HG03521 (cell line): ENCODE measurements around the gene FHOD3.
"Not testable (repeated sequence)": the region's sequence is repeated elsewhere in the genome, so short reads cannot be mapped to it uniquely, and the experiment has no call there.

ENCODE experiments used
- ATAC-seq: cut with Tn5 transposase; IDR thresholded peaks from one replicate; pipeline ENCODE4 v1.9.1; 2021; ENCODE audit warnings: mild to moderate bottlenecking, moderate library complexity; ENCODE audit not compliant: unreplicated experiment

The FHOD3 gene

DNA sequence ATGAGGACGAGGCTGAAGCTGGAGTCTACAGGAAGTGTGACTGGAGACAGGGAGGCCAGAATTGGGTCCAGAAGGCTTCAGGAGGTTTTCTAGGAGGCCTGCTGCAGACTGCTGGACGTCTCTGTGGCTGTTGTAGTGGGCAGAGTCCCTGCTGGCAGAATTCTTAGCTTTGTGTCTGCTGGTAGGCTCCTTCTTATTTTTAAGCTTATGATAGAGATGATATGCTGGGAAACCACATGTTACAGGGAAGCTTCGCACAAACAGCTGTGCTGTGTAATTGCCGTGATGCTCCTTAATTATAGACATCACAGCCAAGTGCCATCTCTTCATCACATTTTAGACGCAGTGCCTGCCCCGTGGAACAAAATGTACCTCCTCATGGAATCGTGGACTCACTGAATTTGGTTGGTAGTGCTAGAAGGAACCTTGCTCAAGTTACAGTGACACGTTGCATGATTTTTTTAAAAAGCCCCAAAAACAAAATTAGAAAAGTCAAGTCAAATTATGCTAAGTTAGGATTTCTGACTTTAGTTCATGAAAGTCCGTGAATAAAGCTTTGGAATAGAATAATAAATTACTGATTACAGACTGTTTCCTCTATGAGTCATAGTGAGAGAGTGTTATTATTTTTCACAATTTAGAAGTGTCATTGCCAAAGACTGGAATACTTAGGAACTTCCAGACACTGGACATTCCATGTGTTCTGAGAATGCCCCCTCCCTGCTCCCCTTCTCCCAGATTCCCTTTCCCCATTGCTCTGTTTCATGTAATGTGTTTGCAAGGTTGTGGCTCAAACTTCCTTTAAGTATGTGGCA, 144.1 kb downstream of the FHOD3 start:
- no peak for ATAC-seq

DNA sequence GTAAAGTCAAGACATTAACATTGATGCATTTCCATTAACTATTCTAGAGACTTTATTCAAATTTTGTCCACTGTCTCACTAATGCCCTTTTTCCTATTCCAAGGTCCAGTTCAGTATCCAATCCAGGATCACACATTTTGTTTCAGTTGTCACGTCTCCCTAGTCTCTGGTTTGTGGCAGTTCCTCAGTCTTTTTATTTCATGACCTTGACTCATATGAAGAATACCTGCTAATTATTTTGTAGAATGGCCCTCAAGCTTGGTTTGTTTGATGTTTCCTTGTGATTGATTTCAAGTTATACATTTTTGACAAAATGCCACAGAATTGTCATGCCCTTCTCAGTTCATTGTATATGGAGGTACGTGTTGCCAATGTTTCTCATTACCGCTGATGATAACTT, 145.2 kb downstream of the FHOD3 start:
- no peak for ATAC-seq

DNA sequence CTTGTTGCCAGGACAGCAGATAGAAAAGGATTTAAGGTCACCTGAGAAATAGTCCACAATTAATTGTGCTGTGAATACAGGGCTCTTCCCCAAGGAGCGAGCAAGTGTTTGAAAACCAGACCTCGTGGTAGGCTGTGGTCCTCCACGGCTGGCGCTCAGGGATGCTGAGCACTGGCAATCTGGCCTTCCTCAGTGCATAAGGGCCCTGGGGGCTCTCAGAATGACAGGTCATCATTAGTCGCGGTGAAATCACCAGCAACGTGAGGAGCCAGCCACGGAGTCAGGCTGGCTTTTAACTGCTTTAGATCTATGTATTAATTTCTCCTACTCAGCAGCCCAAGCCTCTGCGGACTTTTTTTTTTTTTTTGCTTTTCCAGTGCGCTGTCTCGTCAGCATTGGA, 148.5 kb downstream of the FHOD3 start:
- no peak for ATAC-seq

DNA sequence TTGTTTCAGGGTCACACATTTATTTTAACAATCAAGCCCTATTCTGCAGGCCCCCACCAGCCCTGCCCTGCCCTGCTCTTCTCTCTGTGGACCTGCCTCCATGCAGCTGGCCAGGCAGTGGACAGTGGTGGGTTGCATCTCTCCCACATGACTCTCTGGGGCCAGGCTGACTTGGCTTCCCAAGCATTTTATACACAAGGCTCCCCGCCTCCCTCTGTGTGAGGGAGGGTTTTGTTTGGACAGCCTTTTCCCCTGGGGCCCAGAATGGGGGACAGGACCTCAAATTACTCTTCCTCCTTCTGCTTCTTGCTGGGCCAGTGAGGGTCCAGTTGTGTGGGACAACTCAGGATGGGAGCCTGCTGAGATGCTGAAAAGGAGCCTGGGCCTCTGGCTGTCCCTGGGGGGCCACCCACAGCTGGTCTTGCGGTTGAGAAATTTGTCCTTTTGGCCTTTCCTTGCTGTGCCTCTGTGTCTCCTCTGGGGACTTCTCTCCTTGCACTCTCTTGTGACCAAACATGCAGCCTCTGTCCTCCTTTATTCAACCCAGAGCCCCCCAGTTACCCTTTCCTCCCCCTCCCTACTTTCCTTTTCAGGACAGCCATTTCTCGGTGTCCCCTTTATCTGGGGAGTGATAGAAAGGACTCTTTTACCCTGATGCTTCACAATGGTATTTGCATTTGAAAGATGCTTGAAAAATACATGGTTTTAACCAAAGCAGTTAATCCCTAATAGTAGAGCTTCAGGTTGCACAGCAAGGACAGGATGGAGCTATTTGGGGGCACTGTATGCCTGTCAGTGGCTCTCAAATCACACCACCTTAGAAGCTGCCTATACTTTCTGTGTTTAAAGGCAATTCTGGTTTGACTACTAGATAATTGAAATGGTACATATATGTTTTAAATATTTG, 151.1 kb downstream of the FHOD3 start:
- ATAC-seq, result no peak

GRCh38 chr18:36449451-36449850, 151.9 kb downstream of the FHOD3 start:
- no peak for ATAC-seq

DNA sequence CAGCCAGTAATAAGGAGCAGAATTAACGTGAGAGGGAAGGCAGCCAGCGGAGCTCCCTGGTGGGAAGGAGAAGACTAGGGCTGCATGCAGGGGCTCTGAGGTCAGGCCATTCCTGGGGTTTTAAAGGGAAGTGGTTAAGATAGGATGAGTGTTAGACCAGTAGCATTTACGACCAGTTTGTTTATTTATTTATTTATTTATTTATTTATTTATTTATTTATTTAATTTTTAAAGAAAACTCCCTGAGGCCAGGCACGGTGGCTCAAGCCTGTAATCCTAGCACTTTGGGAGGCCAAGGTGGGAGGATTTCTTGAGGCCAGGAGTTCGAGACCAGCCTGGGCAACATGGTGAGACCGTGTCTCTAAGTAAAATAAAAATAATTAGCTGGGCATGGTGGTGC, 152.8 kb downstream of the FHOD3 start:
- ATAC-seq, result no peak

DNA sequence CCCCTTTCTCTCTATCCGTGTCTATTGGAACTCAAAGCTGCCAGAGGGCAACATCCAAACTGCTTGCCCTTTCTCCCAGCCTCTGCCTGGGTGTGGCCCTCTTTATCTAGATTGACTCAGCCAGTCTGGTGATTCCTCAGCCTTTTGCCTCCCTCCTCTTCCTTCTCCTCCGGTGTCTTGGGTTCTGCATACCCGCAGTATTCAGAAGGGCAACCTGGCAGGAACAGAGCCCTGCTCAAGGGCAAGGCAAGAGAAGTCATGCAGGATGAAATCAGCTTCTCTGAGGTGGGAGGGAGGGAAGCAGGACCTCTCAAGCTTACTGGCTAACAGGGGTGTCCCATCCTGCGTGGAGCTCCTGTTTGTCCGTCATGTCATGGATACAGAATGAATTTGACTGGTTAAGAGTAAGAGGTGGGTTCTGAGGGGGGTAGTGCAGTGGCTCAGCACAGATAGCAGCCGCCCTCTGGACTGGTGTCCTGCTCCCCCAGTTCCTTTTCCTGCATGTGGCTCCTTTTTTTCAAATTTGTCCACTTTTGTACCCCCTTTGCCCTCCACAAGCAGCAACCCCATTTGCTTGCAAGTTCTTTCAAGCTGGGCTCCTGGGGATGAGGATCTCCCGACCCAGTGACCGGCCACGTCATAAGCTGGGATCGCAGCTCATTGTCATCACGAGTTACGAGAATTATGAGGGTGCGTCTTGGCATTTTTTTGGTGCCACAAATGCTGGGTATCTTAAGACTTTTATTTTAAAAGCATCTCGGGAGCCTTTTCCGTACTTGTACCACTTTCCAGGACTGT, 154.1 kb downstream of the FHOD3 start:
- ATAC-seq, result no peak

GRCh38 chr18:36454245-36454644, 156.7 kb downstream of the FHOD3 start:
- ATAC-seq, result no peak

GRCh38 chr18:36454848-36455458, 157.4 kb downstream of the FHOD3 start:
- ATAC-seq, result no peak

GRCh38 chr18:36455931-36456330, 158.4 kb downstream of the FHOD3 start:
- no peak for ATAC-seq

GRCh38 chr18:36456622-36457021, 159.1 kb downstream of the FHOD3 start:
- no peak for ATAC-seq

DNA sequence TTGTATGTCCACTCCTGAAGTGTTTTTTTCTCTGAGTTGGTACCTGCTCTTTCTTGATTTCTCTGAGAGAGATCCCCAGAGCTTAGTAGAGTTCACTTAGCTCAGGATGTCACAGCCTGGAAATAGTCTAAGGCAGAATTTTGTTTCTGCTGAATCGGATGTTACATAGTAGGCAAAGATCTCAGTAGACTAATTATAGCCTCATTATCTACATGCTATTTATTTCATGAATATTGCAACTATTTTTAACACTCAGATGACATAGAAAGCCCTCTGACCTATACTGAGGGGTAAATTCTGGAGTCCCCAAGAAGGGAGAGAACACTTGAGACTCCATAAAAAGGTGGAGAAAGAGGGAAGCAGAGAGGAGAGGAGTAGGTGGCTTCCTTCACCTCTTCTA, 160.2 kb downstream of the FHOD3 start:
- no peak for ATAC-seq

- ATAC-seq, result no peak
These were observed 160.8 kb downstream of the FHOD3 start for GRCh38 chr18:36458306-36458705.

- ATAC-seq, result no peak
These were observed 161.7 kb downstream of the FHOD3 start for GRCh38 chr18:36459203-36459602.

- ATAC-seq, result no peak
These were observed 162.3 kb downstream of the FHOD3 start for GRCh38 chr18:36459786-36460185.

- no peak for ATAC-seq
These were observed 162.9 kb downstream of the FHOD3 start for GRCh38 chr18:36460324-36460850.

GRCh38 chr18:36460854-36461253, 163.3 kb downstream of the FHOD3 start:
- ATAC-seq, result no peak

- no peak for ATAC-seq
These were observed 164.1 kb downstream of the FHOD3 start for GRCh38 chr18:36461551-36461987.

DNA sequence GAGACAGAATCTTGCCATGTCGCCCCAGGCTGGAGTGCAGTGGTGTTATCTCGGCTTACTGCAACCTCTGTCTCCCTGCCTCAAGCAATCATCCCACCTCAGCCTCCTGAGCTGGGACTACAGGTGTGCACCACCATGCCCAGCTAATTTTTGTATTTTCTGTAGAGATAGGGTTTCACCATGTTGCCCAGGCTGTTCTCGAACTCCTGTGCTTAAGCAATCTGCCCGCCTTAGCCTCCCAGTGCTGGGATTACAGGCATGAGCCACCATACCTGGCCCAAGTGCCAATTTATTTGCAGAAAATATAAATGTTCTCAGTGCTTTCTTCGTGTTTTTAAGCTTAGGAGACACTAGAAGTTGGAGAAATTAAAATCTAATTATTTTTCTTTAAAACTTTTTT, 166.0 kb downstream of the FHOD3 start:
- ATAC-seq, result not testable (repeated sequence)

DNA sequence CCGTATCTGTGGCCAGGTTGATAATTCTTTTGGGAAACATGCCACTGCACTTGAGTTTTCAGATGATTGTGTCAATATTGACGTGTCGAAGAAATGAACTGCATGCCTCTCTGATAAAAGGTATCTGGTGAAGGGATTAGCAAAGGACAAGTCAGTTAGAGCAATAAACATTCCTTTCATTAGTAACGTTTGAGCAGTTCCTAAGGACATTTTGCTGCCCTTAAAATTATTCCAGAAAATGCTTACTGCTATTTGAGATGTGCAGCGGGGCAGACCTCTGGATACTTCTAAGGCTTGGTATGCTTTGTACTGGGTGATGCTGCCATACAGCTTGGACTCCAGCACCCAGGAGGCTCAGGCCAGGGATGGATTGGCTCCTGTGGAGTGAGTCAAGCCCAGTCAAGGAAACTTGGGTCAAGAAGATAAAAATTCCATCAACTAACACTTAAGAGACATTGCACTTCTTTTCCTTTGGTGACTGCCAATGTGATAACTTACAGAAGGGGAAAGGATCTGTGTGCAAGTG, 166.7 kb downstream of the FHOD3 start:
- ATAC-seq, result no peak
